ENCODE results near the gene SLC27A2. TPM values are rescaled to one million over a fixed set of nuclear protein-coding genes. Genes with fewer than 3 reads are reported as not detected.

Gene SLC27A2
- total and polyA plus RNA-seq, 2 donors (not counting 1 experiment from before 2014, with no cell fraction given) = 0.49 to 0.66 TPM

- no peak overlapping the region for H3K9ac ChIP-seq (ENCODE audit: insufficient read depth, low read length)
- H2AFZ ChIP-seq (ENCODE audit: low read length) = no peak overlapping the region
- TF ChIP-seq EZH2 (IDR thresholded peaks at IDR 0.05; ENCODE audit: low read length, missing control alignments) (no peak), CTCF (conservative IDR thresholded peaks at IDR 0.05 in 1 of 2, IDR thresholded peaks at IDR 0.05 in 1 of 2; ENCODE audit: low read depth in 1 of 2, low read length in 2 of 2) (no peak)
Measured at GRCh38 chr15:50250760-50251394, 68.9 kb downstream of the SLC27A2 start.

GRCh38 chr15:50251638-50252182 lies 69.7 kb downstream of the SLC27A2 start:
- peak in 1 of 2 donors; percentile 23 for DNase-seq (ENCODE audit: low read depth in 2 of 2)

More at GRCh38 chr15:50250760-50251394, 68.9 kb downstream of the SLC27A2 start:
- no peaks in the 10 kb centered on the region for H3K4me1 ChIP-seq (ENCODE audit: control insufficient read depth, extremely low read depth, insufficient read depth, low read length)
- H3K9me3 ChIP-seq (ENCODE audit: control insufficient read depth, insufficient read depth, low read depth, low read length) = no peaks in the 10 kb centered on the region
- no peak for DNase-seq (ENCODE audit: low read depth in 2 of 2)
- H3K36me3 ChIP-seq (ENCODE audit: control insufficient read depth, insufficient read depth, low read length) = no peaks in the 10 kb centered on the region
- H3K4me3 ChIP-seq (replicated peaks in 1 of 4; ENCODE audit: control extremely low read depth in 1 of 4, insufficient read depth in 1 of 4, low read depth in 3 of 4, low read length in 4 of 4) = no peak overlapping the region
- H4K20me1 ChIP-seq (ENCODE audit: control insufficient read depth, extremely low read depth, insufficient read depth, low read length) = no peaks in the 10 kb centered on the region
- H3K27ac ChIP-seq (ENCODE audit: insufficient read depth, low read length) = no peak overlapping the region
- no peak overlapping the region for H3K4me2 ChIP-seq (ENCODE audit: extremely low read depth, insufficient read depth, low read length)
- peaks cover 10% of the 10 kb centered on the region for H3K27me3 ChIP-seq (ENCODE audit: control insufficient read depth, insufficient read depth, low read length)
- H3K79me2 ChIP-seq (ENCODE audit: control insufficient read depth, insufficient read depth, low read length) = no peaks in the 10 kb centered on the region

GRCh38 chr15:50252556-50252955 lies 70.6 kb downstream of the SLC27A2 start:
- H2AFZ ChIP-seq (ENCODE audit: low read length) = no peak overlapping the region
- H3K36me3 ChIP-seq (ENCODE audit: control insufficient read depth, insufficient read depth, low read length) = no peaks in the 10 kb centered on the region
- no peak overlapping the region for H3K4me2 ChIP-seq (ENCODE audit: extremely low read depth, insufficient read depth, low read length)
- no peak for DNase-seq (ENCODE audit: low read depth in 2 of 2)
- no peak overlapping the region for H3K27ac ChIP-seq (ENCODE audit: insufficient read depth, low read length)
- no peak for TF ChIP-seq EZH2 (IDR thresholded peaks at IDR 0.05; ENCODE audit: low read length, missing control alignments)
- no peak for TF ChIP-seq CTCF (conservative IDR thresholded peaks at IDR 0.05 in 1 of 2, IDR thresholded peaks at IDR 0.05 in 1 of 2; ENCODE audit: low read depth in 1 of 2, low read length in 2 of 2)
- no peak overlapping the region for H3K4me3 ChIP-seq (replicated peaks in 1 of 4; ENCODE audit: control extremely low read depth in 1 of 4, insufficient read depth in 1 of 4, low read depth in 3 of 4, low read length in 4 of 4)
- no peaks in the 10 kb centered on the region for H3K9me3 ChIP-seq (ENCODE audit: control insufficient read depth, insufficient read depth, low read depth, low read length)
- no peaks in the 10 kb centered on the region for H3K79me2 ChIP-seq (ENCODE audit: control insufficient read depth, insufficient read depth, low read length)
- peaks cover 10% of the 10 kb centered on the region for H3K27me3 ChIP-seq (ENCODE audit: control insufficient read depth, insufficient read depth, low read length)
- H3K4me1 ChIP-seq (ENCODE audit: control insufficient read depth, extremely low read depth, insufficient read depth, low read length) = peaks cover 2% of the 10 kb centered on the region
- H3K9ac ChIP-seq (ENCODE audit: insufficient read depth, low read length) = no peak overlapping the region
- H4K20me1 ChIP-seq (ENCODE audit: control insufficient read depth, extremely low read depth, insufficient read depth, low read length) = no peaks in the 10 kb centered on the region

More at GRCh38 chr15:50251638-50252182, 69.7 kb downstream of the SLC27A2 start:
- no peaks in the 10 kb centered on the region for H3K79me2 ChIP-seq (ENCODE audit: control insufficient read depth, insufficient read depth, low read length)
- no peak overlapping the region for H2AFZ ChIP-seq (ENCODE audit: low read length)
- no peak overlapping the region for H3K9ac ChIP-seq (ENCODE audit: insufficient read depth, low read length)
- no peaks in the 10 kb centered on the region for H3K4me1 ChIP-seq (ENCODE audit: control insufficient read depth, extremely low read depth, insufficient read depth, low read length)
- H3K36me3 ChIP-seq (ENCODE audit: control insufficient read depth, insufficient read depth, low read length) = no peaks in the 10 kb centered on the region
- peaks cover 10% of the 10 kb centered on the region for H3K27me3 ChIP-seq (ENCODE audit: control insufficient read depth, insufficient read depth, low read length)
- no peak overlapping the region for H3K27ac ChIP-seq (ENCODE audit: insufficient read depth, low read length)
- H3K4me2 ChIP-seq (ENCODE audit: extremely low read depth, insufficient read depth, low read length) = no peak overlapping the region
- H4K20me1 ChIP-seq (ENCODE audit: control insufficient read depth, extremely low read depth, insufficient read depth, low read length) = no peaks in the 10 kb centered on the region
- no peak for TF ChIP-seq CTCF (conservative IDR thresholded peaks at IDR 0.05 in 1 of 2, IDR thresholded peaks at IDR 0.05 in 1 of 2; ENCODE audit: low read depth in 1 of 2, low read length in 2 of 2)
- TF ChIP-seq EZH2 (IDR thresholded peaks at IDR 0.05; ENCODE audit: low read length, missing control alignments) = no peak
- no peaks in the 10 kb centered on the region for H3K9me3 ChIP-seq (ENCODE audit: control insufficient read depth, insufficient read depth, low read depth, low read length)
- no peak overlapping the region for H3K4me3 ChIP-seq (replicated peaks in 1 of 4; ENCODE audit: control extremely low read depth in 1 of 4, insufficient read depth in 1 of 4, low read depth in 3 of 4, low read length in 4 of 4)
